ENCODE measurements around the gene SLAIN1.

SLAIN1 gene

GRCh38 chr13:77751513-77752456 lies 54.3 kb downstream of the SLAIN1 start:
- DNase-seq (ENCODE audit: low spot score) = peak; percentile 62

GRCh38 chr13:77752512-77753069 lies 55.1 kb downstream of the SLAIN1 start:
- DNase-seq (ENCODE audit: low spot score) = no peak

DNA sequence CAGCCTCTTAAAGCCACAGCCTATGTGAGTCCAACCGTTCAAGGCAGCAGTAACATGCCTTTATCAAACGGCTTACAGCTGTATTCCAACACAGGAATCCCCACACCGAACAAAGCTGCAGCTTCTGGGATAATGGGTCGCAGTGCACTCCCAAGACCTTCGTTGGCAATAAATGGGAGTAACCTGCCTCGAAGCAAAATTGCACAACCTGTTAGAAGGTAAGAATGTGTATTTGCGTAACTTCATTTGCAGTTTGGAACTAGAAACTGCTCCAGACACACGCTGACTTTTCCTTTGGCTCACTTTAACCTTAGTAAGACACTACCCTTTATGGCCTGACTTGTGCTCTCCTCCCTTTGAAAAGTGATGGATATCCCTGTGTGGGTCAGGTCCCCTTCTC lies 63.4 kb downstream of the SLAIN1 start:
- no peak for DNase-seq (ENCODE audit: low spot score)

DNA sequence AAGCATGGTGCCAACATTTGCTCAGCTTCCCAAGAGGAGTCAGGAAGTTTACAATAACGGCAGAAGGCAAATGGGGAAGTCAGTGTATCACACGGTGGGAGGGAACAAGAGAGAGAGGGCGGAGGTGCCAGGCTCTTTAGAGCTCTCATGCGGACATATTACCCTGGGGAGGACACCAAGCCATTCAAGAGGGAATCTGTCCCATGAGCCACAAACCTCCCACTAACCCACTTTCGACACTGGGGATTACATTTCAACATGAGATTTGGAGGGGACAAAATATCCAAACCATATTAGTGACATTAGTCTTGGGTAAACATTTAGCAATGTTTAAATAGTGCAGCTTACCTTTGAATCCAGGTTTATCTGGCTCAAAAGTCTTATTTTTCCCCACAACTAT lies 69.9 kb downstream of the SLAIN1 start:
- DNase-seq (ENCODE audit: low spot score) = no peak

- DNase-seq (ENCODE audit: low spot score) = no peak
Observed at GRCh38 chr13:77774181-77774580, 76.7 kb downstream of the SLAIN1 start.

GRCh38 chr13:77776704-77777103 lies 79.2 kb downstream of the SLAIN1 start:
- DNase-seq (ENCODE audit: low spot score) = no peak

- DNase-seq (ENCODE audit: low spot score) = peak; percentile 26
Observed at GRCh38 chr13:77779552-77780272, 82.2 kb downstream of the SLAIN1 start.

DNA sequence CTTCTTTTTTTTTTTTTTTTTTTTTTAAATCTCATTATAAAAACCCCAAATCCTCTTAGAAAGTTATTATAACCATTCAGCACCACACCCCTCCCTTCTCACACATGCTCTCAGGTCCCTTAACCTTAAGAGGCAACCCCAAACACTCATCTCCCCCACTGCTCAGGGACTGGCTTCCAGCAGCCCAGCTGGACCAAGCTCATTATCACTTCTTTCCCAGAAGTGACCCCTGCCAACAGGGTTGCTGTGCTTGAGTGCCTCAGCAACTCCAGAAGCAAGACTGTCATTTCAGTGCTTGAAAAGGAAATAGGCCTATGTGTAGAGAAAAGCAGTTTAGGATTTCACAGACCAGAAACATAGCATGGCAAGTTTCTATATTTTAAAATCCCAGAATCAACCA lies 84.3 kb downstream of the SLAIN1 start:
- DNase-seq (ENCODE audit: low spot score) = no peak

- DNase-seq (ENCODE audit: low spot score) = peak; percentile 14
Observed at GRCh38 chr13:77784515-77784914, 87.0 kb downstream of the SLAIN1 start.

GRCh38 chr13:77786695-77787287 lies 89.3 kb downstream of the SLAIN1 start:
- DNase-seq (ENCODE audit: low spot score) = no peak

DNA sequence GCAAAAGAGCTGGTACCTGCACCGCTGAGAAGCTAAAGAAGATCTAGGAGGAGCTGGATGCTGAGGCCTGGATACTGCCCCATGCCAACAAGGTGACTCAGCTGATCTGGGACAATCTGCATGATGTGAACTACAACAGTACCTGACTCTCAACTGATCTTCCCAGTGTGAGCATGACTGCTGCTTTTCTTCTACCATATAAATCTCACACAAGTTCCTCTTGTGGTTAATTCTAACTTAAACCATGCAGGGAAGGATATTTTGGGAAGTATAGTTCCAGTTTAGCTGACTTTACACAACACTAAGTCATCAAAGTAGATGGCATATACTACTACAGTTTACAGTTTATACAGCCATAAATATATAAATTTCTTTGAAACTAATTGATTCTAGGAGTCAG lies 91.9 kb downstream of the SLAIN1 start:
- DNase-seq (ENCODE audit: low spot score) = no peak

DNA sequence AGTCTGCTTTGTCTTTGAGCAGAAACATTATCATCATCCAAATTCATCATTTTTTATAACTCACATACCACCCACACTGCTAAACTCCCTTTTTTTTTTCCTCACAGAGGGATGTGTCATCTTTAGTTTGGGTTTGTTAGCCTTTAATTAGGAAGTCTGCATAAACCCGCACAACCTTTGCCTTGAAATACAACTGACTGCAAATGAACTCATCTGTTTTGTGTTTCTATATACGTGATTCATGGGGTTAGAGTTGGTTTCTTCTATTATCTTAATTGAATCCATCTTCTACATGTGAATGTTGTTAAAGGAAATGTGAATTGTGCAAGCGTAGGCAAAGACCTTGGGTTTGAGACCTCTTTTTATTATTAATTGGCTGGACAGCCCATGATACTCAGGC lies 102.7 kb downstream of the SLAIN1 start:
- DNase-seq (ENCODE audit: low spot score) = no peak

- DNase-seq (ENCODE audit: low spot score) = no peak
Observed at GRCh38 chr13:77806518-77806917, 109.0 kb downstream of the SLAIN1 start.

GRCh38 chr13:77807431-77808135 lies 110.1 kb downstream of the SLAIN1 start:
- DNase-seq (ENCODE audit: low spot score) = no peak

DNA sequence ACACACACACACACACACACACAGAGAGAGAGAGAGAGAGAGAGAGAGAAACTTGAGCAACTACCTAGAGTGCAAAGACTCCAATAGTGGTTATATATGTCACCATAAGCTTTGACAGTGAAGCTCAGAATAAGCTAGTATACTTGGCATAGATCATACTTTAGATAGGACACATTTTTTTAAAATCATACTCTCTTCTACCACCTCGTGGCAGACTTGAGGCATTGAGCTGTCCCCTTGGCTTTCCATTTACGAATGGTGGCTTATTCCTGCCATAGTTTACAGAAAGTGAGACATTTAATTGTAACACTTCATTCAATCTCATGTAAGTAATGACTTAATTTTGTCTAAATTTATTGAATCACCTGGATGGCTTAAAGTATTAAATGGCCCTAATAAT lies 112.9 kb downstream of the SLAIN1 start:
- peak; percentile 31 for DNase-seq (ENCODE audit: low spot score)

GRCh38 chr13:77810878-77811277 lies 113.4 kb downstream of the SLAIN1 start:
- no peak for DNase-seq (ENCODE audit: low spot score)

DNA sequence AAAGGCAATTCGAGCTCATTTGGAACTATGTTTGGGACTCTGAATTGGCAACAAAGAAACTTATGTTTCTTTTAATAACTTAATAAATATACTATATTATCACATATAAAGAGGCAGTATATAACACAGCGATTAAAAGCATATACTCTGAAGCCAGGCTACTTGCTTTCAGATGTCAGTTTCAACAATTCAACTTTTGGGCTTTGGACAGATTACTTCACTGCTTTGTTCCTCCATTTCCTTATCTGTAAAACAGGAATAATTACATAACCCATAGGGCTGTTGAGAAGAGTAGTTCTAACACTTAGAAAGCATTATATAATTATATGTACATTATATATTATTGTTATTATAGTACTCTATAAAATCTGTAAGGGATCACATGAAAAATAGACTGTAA lies 113.9 kb downstream of the SLAIN1 start:
- DNase-seq (ENCODE audit: low spot score) = no peak

- no peak for DNase-seq (ENCODE audit: low spot score)
Observed at GRCh38 chr13:77811981-77812380, 114.5 kb downstream of the SLAIN1 start.

All from iPS-NIHi11 (cell line).